ENCODE data around the gene FBXO11. TPM values are rescaled to one million over a fixed set of nuclear protein-coding genes. Genes with fewer than 3 reads are reported as not detected.
"Not testable (repeated sequence)": the region's sequence is repeated elsewhere in the genome, so short reads cannot be mapped to it uniquely, and the experiment has no call there.

FBXO11 gene
- total RNA-seq, 3 donors from 2014 or later (not counting 1 experiment from before 2014, with no cell fraction given) = 104 to 110 (median 105) TPM

DNA sequence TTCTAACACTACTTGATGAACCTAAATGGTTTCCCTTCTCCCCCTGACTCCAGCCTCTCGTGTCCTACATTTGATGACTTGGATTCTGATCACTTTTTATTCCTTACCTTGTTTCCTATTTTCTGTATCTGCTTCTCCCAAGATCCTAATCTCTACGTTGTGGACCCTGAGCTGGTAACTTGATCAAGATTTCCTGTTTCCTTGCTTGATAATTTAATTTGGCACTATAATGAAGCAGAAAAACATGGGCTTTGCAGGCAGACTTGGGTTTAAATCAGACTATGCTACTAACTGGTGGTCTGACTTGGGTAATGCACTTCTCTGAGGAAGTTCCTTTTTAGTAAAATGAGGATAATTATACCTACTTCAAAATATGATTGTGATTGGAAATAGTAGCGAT, 11.7 kb upstream of the FBXO11 start:
- Mint-ChIP-seq H3K9me3 (no peaks in the 10 kb centered on the region), H3K27me3 (ENCODE audit: low read depth in 2 of 2) (no peaks in the 10 kb centered on the region), H3K27ac (no peak overlapping the region), H3K36me3 (no peaks in the 10 kb centered on the region), H3K4me1 (no peaks in the 10 kb centered on the region), H3K4me3 (no peak overlapping the region)
- intact Hi-C loops (cut with micrococcal nuclease) = no loop called here
- H3K36me3 ChIP-seq (ENCODE audit: control insufficient read depth, insufficient read depth, low read length) = no peaks in the 10 kb centered on the region
- ATAC-seq = no peak
- no peak overlapping the region for H3K4me3 ChIP-seq (ENCODE audit: low read length)
- no peak for DNase-seq
- TF ChIP-seq, protein P1, sequence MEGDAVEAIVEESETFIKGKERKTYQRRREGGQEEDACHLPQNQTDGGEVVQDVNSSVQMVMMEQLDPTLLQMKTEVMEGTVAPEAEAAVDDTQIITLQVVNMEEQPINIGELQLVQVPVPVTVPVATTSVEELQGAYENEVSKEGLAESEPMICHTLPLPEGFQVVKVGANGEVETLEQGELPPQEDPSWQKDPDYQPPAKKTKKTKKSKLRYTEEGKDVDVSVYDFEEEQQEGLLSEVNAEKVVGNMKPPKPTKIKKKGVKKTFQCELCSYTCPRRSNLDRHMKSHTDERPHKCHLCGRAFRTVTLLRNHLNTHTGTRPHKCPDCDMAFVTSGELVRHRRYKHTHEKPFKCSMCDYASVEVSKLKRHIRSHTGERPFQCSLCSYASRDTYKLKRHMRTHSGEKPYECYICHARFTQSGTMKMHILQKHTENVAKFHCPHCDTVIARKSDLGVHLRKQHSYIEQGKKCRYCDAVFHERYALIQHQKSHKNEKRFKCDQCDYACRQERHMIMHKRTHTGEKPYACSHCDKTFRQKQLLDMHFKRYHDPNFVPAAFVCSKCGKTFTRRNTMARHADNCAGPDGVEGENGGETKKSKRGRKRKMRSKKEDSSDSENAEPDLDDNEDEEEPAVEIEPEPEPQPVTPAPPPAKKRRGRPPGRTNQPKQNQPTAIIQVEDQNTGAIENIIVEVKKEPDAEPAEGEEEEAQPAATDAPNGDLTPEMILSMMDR (IDR thresholded peaks at IDR 0.05) = no peak
- 79% methylated on average over 2 of the region's 3 CpGs for WGBS (ENCODE audit: insufficient coverage)
- no peaks in the 10 kb centered on the region for H3K4me1 ChIP-seq (ENCODE audit: control insufficient read depth, insufficient read depth, low read length)
- H3K27ac ChIP-seq (ENCODE audit: low read length) = no peak overlapping the region
- no peaks in the 10 kb centered on the region for H3K27me3 ChIP-seq (ENCODE audit: control insufficient read depth, insufficient read depth, low read length)
- no peaks in the 10 kb centered on the region for H3K9me3 ChIP-seq (ENCODE audit: control insufficient read depth, insufficient read depth, low read length)

DNA sequence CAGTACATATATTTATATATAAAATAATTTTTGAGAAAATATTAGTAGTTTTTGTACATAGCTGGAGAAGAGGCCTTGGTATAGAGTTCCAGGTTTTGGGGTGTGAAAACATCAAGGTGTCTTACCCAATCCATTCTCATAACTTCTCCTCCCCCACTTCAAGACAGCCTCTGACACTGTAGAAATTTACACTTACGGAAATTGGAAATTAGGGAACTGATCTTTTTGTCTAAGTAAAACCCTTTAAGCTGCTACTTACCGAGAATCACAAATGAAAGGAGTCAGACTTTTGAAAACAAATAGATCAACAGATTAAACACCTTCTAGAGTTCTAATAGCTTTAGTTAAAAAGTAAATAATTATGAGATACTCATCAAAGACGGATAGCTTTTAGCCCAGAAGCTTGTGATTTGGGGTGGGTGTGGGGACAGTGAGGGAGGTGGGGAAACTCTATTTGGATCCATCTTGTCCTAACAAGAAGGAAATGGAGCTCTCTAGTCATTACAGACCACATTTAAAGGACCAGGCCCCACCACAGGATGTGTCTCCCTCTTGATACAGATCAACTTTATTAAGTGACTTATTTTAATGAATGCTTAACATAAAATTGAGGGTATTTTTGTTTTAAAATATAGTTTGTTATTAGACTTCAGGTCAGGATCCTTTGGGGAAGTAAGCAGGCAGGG, 11.1 kb upstream of the FBXO11 start:
- no peak overlapping the region for H3K27ac ChIP-seq (ENCODE audit: low read length)
- no peaks in the 10 kb centered on the region for H3K36me3 ChIP-seq (ENCODE audit: control insufficient read depth, insufficient read depth, low read length)
- Mint-ChIP-seq H3K27ac (no peak overlapping the region), H3K9me3 (no peaks in the 10 kb centered on the region), H3K27me3 (ENCODE audit: low read depth in 2 of 2) (no peaks in the 10 kb centered on the region), H3K36me3 (no peaks in the 10 kb centered on the region), H3K4me1 (no peaks in the 10 kb centered on the region), H3K4me3 (no peak overlapping the region)
- no peak overlapping the region for H3K4me3 ChIP-seq (ENCODE audit: low read length)
- TF ChIP-seq, protein P1 (IDR thresholded peaks at IDR 0.05) = no peak
- WGBS (ENCODE audit: insufficient coverage) = 88% methylated on average over 2 of the region's 3 CpGs
- H3K27me3 ChIP-seq (ENCODE audit: control insufficient read depth, insufficient read depth, low read length) = no peaks in the 10 kb centered on the region
- H3K9me3 ChIP-seq (ENCODE audit: control insufficient read depth, insufficient read depth, low read length) = no peaks in the 10 kb centered on the region
- intact Hi-C loops (cut with micrococcal nuclease) = no loop called here
- DNase-seq (no peak), ATAC-seq (no peak)
- no peaks in the 10 kb centered on the region for H3K4me1 ChIP-seq (ENCODE audit: control insufficient read depth, insufficient read depth, low read length)

DNA sequence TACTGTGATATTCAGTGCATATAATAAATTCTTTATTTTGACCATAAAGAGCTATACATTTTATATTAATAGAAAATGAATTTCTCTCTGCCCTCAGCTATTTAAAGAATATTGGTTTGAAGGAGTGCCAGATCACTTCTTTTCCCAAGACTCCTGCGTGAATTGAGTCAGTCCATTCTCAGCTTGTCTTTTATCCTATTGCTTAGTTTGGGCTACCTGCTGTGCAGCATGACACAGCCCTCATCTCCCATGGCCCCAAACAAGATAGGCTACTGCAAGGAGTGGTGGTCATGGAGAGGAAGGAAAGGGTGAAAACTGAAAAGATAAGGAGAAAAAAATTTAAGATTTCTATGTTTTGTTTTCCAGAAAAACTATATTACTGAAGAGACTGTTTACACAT, 10.1 kb upstream of the FBXO11 start:
- intact Hi-C loops (cut with micrococcal nuclease) = no loop called here
- Mint-ChIP-seq H3K4me3 (no peak overlapping the region), H3K9me3 (no peaks in the 10 kb centered on the region), H3K36me3 (no peaks in the 10 kb centered on the region), H3K27ac (no peak overlapping the region), H3K4me1 (no peaks in the 10 kb centered on the region), H3K27me3 (ENCODE audit: low read depth in 2 of 2) (no peaks in the 10 kb centered on the region)
- Histone ChIP-seq H3K4me1 (ENCODE audit: control insufficient read depth, insufficient read depth, low read length) (no peaks in the 10 kb centered on the region), H3K4me3 (ENCODE audit: low read length) (no peak overlapping the region), H3K27me3 (ENCODE audit: control insufficient read depth, insufficient read depth, low read length) (no peaks in the 10 kb centered on the region), H3K36me3 (ENCODE audit: control insufficient read depth, insufficient read depth, low read length) (no peaks in the 10 kb centered on the region), H3K9me3 (ENCODE audit: control insufficient read depth, insufficient read depth, low read length) (no peaks in the 10 kb centered on the region), H3K27ac (ENCODE audit: low read length) (no peak overlapping the region)
- 100% methylated on average over 1 of the region's 1 CpG for WGBS (ENCODE audit: insufficient coverage)
- ATAC-seq = no peak
- no peak for DNase-seq
- TF ChIP-seq, protein P1 (IDR thresholded peaks at IDR 0.05) = no peak

DNA sequence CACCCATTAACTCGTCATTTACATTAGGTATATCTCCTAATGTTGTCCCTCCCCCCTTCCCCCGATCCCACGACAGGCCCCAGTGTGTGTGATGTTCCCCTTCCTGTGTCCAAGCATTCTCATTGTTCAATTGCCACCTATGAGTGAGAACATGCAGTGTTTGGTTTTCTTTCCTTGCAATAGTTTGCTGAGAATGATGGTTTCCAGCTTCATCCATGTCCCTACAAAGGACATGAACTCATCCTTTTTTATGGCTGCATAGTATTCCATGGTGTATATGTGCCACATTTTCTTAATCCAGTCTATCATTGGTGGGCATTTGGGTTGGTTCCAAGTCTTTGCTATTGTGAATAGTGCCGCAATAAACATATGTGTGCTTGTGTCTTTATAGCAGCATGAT, 4.4 kb upstream of the FBXO11 start:
- peaks cover 14 to 17% of the 10 kb centered on the region in 2 donors for H3K4me1 Mint-ChIP-seq
- H3K27me3 ChIP-seq (ENCODE audit: control insufficient read depth, insufficient read depth, low read length); DNase-seq; H3K27ac ChIP-seq (ENCODE audit: low read length); H3K36me3 Mint-ChIP-seq; H3K36me3 ChIP-seq (ENCODE audit: control insufficient read depth, insufficient read depth, low read length); intact Hi-C loops (cut with micrococcal nuclease); H3K27me3 Mint-ChIP-seq (ENCODE audit: low read depth in 2 of 2); H3K27ac Mint-ChIP-seq; H3K4me1 ChIP-seq (ENCODE audit: control insufficient read depth, insufficient read depth, low read length); H3K9me3 ChIP-seq (ENCODE audit: control insufficient read depth, insufficient read depth, low read length); H3K4me3 ChIP-seq (ENCODE audit: low read length); ATAC-seq; H3K9me3 Mint-ChIP-seq; H3K4me3 Mint-ChIP-seq: not testable (repeated sequence)
- 94% methylated on average over 3 of the region's 4 CpGs for WGBS (ENCODE audit: insufficient coverage)
